ENCODE measurements around the gene RTP3. TPM values are rescaled to one million over a fixed set of nuclear protein-coding genes. Genes with fewer than 3 reads are reported as not detected.

The RTP3 gene
- total and polyA plus RNA-seq, 2 of the 8 experiments (the other 6 are each of a cell fraction or from before 2014, with no cell fraction given) = 0.08 TPM; not detected in 1

- TF ChIP-seq ATF2 (IDR thresholded peaks at IDR 0.05; ENCODE audit: low read length) (no peak), POU5F1 (IDR thresholded peaks at IDR 0.05; ENCODE audit: low read depth, low read length) (no peak), KDM1A (IDR thresholded peaks at IDR 0.05; ENCODE audit: borderline replicate concordance, low read length) (no peak), CHD7 (IDR thresholded peaks at IDR 0.05; ENCODE audit: insufficient replicate concordance, low read length) (no peak), RNF2 (IDR thresholded peaks at IDR 0.05; ENCODE audit: borderline replicate concordance, low read depth, low read length, missing control alignments, poor library complexity, severe bottlenecking) (no peak), SRF (IDR thresholded peaks at IDR 0.05; ENCODE audit: low read depth, low read length) (no peak)
Measured at GRCh38 chr3:46477756-46478155, 20.0 kb upstream of the RTP3 start (continued).
